GM18517 (cell line): ENCODE data around the gene COMMD4.
"Not testable (repeated sequence)": the region's sequence is repeated elsewhere in the genome, so short reads cannot be mapped to it uniquely, and the experiment has no call there.

Experiments
- ATAC-seq: cut with Tn5 transposase; IDR thresholded peaks from one replicate; pipeline ENCODE4 v1.9.1; 2021; ENCODE audit warnings: mild to moderate bottlenecking, moderate library complexity; ENCODE audit not compliant: unreplicated experiment

COMMD4 gene

DNA sequence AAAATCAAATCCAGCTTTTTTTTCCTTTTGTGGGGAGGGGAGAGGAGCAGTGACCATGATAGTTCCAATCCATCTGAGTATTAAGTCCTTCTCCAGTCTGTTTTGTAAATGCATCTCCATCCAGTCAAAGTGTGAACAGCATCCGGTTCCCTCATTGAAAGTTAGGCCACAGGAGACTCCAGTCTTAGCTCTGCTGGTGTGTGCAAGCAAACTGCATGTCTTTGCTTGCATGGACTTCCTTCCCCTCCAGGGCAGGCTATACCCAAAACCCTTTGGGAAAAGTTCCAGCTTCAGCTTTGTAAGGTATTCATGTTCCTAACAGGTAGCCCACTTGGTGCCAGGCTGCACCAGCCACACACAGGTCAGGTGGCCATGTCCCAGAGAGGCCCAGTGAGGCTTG is 35.6 kb downstream of the COMMD4 start:
- no peak for ATAC-seq

DNA sequence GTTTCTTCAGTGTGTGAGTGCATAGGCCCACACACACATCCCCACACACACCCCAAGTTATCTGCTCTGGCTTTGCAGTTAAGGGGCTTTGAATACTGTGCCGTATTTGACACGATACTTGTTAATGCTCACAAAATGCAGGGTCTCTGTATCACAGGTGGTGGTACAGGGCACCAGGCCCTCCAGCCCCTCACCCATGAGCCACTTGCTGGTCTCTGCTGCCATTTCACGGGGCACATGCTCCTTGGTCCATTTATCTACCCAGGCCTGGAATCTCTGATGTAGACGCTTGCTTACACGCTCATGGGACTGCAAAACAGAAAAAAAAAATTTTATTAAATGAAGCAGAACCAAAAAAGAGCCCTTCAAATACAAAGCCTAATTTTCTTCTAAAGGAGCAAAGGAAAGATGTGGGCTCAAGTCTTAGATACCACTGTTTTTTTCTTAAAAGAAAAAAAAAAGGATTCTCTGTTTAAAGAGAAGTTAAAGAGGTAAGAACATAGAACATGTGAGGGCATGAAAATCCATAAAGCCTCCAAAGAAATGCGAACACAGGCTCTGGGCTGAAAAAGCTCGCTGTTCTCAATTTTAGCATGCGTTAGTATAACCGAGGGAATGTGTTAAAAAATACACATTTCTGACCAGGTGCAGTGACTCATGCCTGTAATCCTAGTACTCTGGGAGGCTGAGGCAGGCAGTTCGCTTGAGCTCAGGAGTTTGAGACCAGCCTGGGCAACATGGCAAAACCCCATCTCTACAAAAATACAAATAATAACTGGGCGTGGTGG is 36.2 kb downstream of the COMMD4 start:
- no peak for ATAC-seq

- ATAC-seq = no peak
Observed at GRCh38 chr15:75380773-75381172, 44.9 kb downstream of the COMMD4 start.

DNA sequence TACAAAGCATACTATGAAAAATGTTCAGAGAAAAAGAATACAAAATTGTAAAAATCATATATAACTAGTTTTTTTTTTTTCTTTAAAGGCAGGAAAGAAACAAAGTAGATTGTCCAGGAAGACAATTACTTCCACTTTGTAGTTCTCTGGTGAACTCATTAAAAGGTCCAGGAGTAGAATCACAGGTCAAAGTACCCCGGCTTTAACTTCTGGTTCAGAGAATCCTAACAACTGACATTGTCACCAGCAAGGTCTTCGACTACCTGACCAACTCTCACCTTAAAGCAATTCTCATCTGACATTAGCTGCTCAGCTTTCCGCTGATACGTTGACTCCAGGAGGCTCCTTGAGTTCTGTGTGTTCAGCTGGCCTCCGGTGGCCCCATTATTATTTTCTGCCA is 48.1 kb downstream of the COMMD4 start:
- ATAC-seq = not testable (repeated sequence)
